Urinary bladder (tissue), 4 donors: Measurements from ENCODE around the gene STK26. TPM values are rescaled to one million over a fixed set of nuclear protein-coding genes. Genes with fewer than 3 reads are reported as not detected.

Experiments used
- DNase-seq: peaks from one replicate; pipeline ENCODE4 v3.0.0-alpha.2; 2015; ENCODE audit errors: extremely low spot score
- H3K27ac ChIP-seq: one replicate; pipeline ENCODE4 v1.5.1; 2013; ENCODE audit warnings: low read depth, mild to moderate bottlenecking, moderate library complexity
- H3K36me3 ChIP-seq: one replicate; pipeline ENCODE4 v1.6.1; 2013; ENCODE audit warnings: mild to moderate bottlenecking, moderate library complexity; ENCODE audit not compliant: insufficient read depth
- H3K4me1 ChIP-seq: one replicate; pipeline ENCODE4 v1.6.1; 2013; ENCODE audit warnings: mild to moderate bottlenecking, moderate library complexity; ENCODE audit not compliant: insufficient read depth
- H3K4me3 ChIP-seq: one replicate; pipeline ENCODE4 v1.5.1; 2013; ENCODE audit warnings: low read depth, low read length
- WGBS: extraction: QIAGEN DNeasy Blood & Tissue Kit; methylation state at CpG from one replicate; pipeline ENCODE4 v1.1.7; 2013; 5-methylcytosine and 5-hydroxymethylcytosine counted together
- polyA plus RNA-seq: library from polyadenylated mRNA; stranded (reverse); fragments of 200-250 nt; gene quantifications from one replicate; pipeline ENCODE4 v1.2.3, GENCODE V29; 2013
- total RNA-seq: library from RNA; depleted of rRNA; stranded (reverse); fragments of >200 nt; gene quantifications from one replicate; pipeline ENCODE4 v1.2.3, GENCODE V29; 2014
- donor health status: healthy with polysubstance abuse.
- donor health status: healthy.

The STK26 gene
- total and polyA plus RNA-seq, 2 donors, result 16.3 to 26.3 TPM

DNA sequence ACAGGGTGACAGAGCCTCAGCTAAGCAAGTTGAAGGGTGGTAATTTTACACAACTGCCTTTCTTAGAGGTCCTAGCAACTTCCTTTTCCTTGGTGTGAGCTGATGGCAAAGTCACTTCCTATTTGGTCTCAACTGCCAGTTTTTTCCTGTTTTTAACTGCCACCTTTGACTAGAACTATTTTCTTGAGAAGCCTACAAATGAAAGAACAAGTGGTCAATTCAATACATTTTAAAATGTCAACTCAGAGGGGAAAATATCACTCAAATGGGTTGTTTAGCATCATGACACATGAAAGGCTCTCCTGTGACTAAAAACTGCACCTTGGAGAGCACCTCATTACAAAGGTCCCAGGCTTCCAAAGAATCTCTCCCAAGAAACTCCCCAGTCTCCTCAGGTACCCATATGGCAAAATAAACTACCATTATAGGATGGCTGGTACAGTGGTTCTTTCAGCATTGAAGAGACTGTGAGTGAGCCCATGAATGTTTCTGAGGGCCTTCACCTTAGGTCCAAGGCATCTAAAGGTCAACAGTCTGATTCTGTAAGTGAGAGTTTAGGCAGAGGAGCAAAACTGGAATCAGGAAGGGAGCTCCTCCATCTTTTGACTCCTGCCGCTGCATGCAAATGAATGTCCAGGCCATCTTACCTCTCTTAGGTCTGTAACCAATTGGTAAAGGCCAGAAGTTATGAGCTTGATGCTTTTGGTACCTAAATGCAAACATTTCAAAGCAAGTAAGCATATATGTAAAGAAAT is 5.5 kb upstream of the STK26 start:
- Histone ChIP-seq H3K4me1 (no peaks in the 10 kb centered on the region), H3K27ac (no peak overlapping the region), H3K36me3 (no peaks in the 10 kb centered on the region), H3K4me3 (no peak overlapping the region)
- WGBS, result 97% methylated on average over 1 of the region's 1 CpG
- no peak for DNase-seq

- WGBS, result 6% methylated on average over 24 of the region's 24 CpGs
Measured at GRCh38 chrX:132022198-132022966, 720 bp upstream of the STK26 start.

DNA sequence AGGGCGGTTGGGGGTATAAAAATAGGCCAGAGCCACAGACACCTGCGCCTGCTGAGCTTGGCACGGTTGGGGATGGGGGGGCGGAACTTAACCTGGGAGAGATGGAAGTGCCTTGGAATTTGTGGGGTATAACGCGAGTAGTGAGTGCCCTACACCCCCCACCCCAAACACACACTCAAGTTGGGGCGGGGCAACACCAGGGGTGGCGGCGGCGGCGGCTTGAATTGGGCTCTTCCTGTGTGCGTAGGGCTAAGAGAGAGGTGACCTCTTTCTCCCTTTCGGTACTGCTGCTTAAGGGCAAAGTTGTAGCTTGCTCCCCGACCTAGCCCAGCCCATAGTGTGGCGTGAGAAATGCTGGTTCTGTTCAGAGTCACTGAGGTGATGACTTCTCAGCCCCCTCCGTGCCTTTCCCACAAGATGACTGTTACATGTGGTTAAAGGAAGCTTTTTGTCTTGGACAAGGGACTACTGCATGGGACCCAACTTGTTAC is 839 bp downstream of the STK26 start:
- no peaks in the 10 kb centered on the region for H3K36me3 ChIP-seq
- no peak for DNase-seq
- H3K27ac ChIP-seq, result no peak overlapping the region
- no peaks in the 10 kb centered on the region for H3K4me1 ChIP-seq
- H3K4me3 ChIP-seq, result peak overlapping the region; percentile 55
- WGBS, result 3% methylated on average over 16 of the region's 16 CpGs

More at GRCh38 chrX:132022198-132022966, 720 bp upstream of the STK26 start:
- DNase-seq, result no peak
- Histone ChIP-seq H3K4me1 (no peaks in the 10 kb centered on the region), H3K36me3 (no peaks in the 10 kb centered on the region), H3K4me3 (peak overlapping the region; percentile 55), H3K27ac (no peak overlapping the region)

DNA sequence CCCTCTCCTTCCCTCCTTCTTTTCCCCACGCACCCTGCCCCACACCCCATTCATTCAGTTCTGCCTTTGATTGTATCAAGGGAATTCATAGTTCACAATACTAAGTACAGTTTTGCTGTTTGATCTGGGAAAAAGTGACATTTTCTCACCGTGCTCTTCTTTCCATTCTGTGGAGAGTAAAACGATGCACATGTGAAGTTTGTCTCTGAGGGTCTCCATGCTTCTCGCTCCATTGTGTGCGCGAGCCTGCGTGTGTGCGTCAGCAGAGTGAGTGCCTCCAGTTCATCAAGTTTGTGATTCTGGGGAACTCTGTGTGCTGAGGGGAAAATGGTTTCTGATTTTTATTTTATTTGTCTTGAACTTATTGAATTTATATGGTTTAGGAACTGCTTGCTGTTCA is 1.9 kb downstream of the STK26 start:
- 71% methylated on average over 8 of the region's 8 CpGs for WGBS
- no peak overlapping the region for H3K4me3 ChIP-seq
- no peak overlapping the region for H3K27ac ChIP-seq
- H3K4me1 ChIP-seq, result no peaks in the 10 kb centered on the region
- no peak for DNase-seq
- H3K36me3 ChIP-seq, result no peaks in the 10 kb centered on the region

- no peak overlapping the region for H3K27ac ChIP-seq
- no peaks in the 10 kb centered on the region for H3K4me1 ChIP-seq
- no peak for DNase-seq
- no peak overlapping the region for H3K4me3 ChIP-seq
- no peaks in the 10 kb centered on the region for H3K36me3 ChIP-seq
Measured at GRCh38 chrX:132030264-132030663, 7.2 kb downstream of the STK26 start.

DNA sequence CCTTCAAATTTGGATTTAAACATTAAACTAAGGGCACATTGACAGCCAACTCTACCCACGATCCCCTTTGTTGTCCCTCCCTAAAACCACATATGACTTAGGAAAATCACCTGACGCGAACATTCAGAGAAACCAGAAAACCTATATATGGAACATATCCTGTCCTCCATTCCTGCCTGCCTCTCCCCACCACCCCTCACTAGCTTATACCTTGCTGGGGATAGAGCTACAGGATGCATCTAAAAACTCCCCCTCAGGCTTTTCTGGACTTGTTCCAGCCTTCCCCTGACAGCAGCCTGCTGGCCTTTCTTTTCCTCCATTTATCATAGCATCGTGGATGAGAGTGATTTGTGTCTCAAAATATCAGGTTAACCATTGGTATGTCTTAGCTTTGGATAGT is 8.8 kb downstream of the STK26 start:
- no peak overlapping the region for H3K4me3 ChIP-seq
- no peak overlapping the region for H3K27ac ChIP-seq
- H3K36me3 ChIP-seq, result no peaks in the 10 kb centered on the region
- H3K4me1 ChIP-seq, result no peaks in the 10 kb centered on the region
- no peak for DNase-seq
- WGBS, result 66% methylated on average over 4 of the region's 4 CpGs

DNA sequence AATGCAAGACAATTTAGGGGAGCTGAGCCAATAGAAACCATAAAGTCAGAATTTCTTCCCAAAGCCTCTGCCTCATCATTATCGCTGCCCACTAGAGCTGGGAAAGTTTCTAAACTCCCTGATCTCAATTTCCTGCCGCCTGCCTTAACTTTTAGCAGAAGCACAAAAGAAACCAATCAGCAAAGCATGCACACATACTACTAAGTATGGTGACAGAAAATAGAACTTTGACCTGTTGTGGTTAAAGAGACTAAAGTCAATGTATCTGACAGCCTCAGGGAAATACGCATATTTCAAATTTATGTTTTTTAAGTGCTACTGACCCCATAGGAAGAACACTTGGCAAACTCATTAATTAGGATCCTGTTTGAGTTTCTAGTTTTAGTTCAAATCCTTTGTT is 10.1 kb downstream of the STK26 start:
- no peaks in the 10 kb centered on the region for H3K4me1 ChIP-seq
- H3K36me3 ChIP-seq, result no peaks in the 10 kb centered on the region
- 82% methylated on average over 3 of the region's 3 CpGs for WGBS
- no peak overlapping the region for H3K4me3 ChIP-seq
- DNase-seq, result no peak
- H3K27ac ChIP-seq, result no peak overlapping the region

DNA sequence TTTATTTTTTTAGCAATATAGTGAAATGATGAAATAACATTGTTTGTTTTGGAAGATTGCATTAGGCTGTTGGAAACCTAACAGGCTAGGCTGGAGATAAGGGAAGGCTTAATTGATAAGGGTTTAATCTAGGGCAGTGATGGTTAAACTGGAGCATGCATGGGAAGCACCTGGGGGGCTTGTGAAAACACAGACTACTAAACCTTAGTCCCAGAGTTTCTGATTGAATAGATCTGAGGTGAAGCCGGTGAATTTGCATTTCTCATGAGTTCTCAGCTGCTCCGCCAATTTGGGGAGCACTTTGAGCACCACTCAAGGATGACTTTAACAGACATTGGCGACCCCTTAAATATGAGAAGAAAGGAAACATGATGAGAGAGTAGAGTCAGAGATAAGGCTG is 11.5 kb downstream of the STK26 start:
- no peak for DNase-seq
- no peak overlapping the region for H3K4me3 ChIP-seq
- no peaks in the 10 kb centered on the region for H3K36me3 ChIP-seq
- H3K4me1 ChIP-seq, result no peaks in the 10 kb centered on the region
- H3K27ac ChIP-seq, result no peak overlapping the region
- WGBS, result 95% methylated on average over 3 of the region's 3 CpGs

DNA sequence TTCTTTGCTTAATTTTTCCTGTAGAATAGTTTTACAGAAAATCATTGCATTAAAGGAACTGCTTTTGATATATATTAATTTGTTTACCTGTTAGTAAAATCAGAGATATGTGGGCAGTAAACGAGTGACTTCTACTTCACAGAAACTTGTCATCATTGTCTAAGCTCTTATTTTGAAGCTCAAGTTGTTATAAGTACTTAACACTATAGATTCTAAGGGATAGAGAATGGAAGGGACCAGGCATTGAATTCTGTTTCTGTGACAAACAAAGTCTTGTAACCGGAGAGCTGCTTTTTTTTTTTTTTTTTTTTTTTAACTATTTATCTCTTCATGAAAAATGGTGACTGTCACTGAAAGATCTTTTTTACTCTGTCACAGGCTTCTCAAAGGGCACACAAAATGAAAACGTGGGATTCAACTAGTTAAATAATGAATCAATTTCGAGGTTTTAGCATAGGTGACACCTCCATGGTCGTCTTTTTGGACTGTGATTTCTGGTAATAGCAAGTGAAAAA is 14.4 kb downstream of the STK26 start:
- no peak for DNase-seq
- Histone ChIP-seq H3K27ac (no peak overlapping the region), H3K4me3 (no peak overlapping the region), H3K4me1 (no peaks in the 10 kb centered on the region), H3K36me3 (no peaks in the 10 kb centered on the region)
- 62% methylated on average over 5 of the region's 5 CpGs for WGBS

GRCh38 chrX:132040066-132040465 is 17.0 kb downstream of the STK26 start:
- WGBS, result 91% methylated on average over 2 of the region's 2 CpGs
- no peaks in the 10 kb centered on the region for H3K4me1 ChIP-seq
- no peak for DNase-seq
- no peak overlapping the region for H3K4me3 ChIP-seq
- no peaks in the 10 kb centered on the region for H3K36me3 ChIP-seq
- no peak overlapping the region for H3K27ac ChIP-seq

- WGBS, result 78% methylated on average over 4 of the region's 4 CpGs
- Histone ChIP-seq H3K27ac (no peak overlapping the region), H3K4me1 (no peaks in the 10 kb centered on the region), H3K4me3 (no peak overlapping the region), H3K36me3 (no peaks in the 10 kb centered on the region)
- no peak for DNase-seq
Measured at GRCh38 chrX:132041015-132041414, 17.9 kb downstream of the STK26 start.

- Histone ChIP-seq H3K4me1 (no peaks in the 10 kb centered on the region), H3K27ac (no peak overlapping the region), H3K36me3 (no peaks in the 10 kb centered on the region), H3K4me3 (no peak overlapping the region)
- DNase-seq, result no peak
- 92% methylated on average over 2 of the region's 2 CpGs for WGBS
Measured at GRCh38 chrX:132043977-132044376, 20.9 kb downstream of the STK26 start.

- Histone ChIP-seq H3K27ac (no peak overlapping the region), H3K4me3 (no peak overlapping the region), H3K4me1 (no peaks in the 10 kb centered on the region), H3K36me3 (no peaks in the 10 kb centered on the region)
- DNase-seq, result no peak
- 90% methylated on average over 4 of the region's 4 CpGs for WGBS
Measured at GRCh38 chrX:132044953-132045352, 21.9 kb downstream of the STK26 start.

DNA sequence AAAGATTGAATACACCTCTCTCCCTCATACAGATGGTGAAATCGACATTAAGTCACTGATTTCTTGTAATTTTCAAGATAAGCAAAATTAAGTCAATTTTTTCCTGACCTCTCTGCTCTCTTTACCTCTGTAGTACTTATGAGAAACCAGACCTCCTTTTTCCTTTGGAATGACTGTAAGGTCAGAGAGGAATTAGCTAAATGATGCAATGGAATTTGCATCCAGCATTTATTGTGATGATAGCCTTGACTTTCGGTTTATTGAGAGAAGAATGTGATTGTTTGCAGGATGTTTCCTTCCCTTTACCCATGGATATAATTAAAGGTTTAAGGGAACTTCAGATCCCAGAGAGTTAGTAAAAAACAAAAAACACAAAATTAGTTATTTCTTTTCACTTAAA is 22.4 kb downstream of the STK26 start:
- no peak for DNase-seq
- WGBS, result 54% methylated on average over 2 of the region's 2 CpGs
- Histone ChIP-seq H3K27ac (no peak overlapping the region), H3K4me3 (no peak overlapping the region), H3K4me1 (no peaks in the 10 kb centered on the region), H3K36me3 (no peaks in the 10 kb centered on the region)
